ENCODE data around the gene DNAH17. TPM values are rescaled to one million over a fixed set of nuclear protein-coding genes. Genes with fewer than 3 reads are reported as not detected.

The DNAH17 gene
- total and polyA plus RNA-seq, 2 donors (not counting 3 experiments of a cell fraction or from before 2014, with no cell fraction given), result not detected

GRCh38 chr17:78437508-78438169, 139.6 kb downstream of the DNAH17 start:
- POLR2A ChIA-PET, result no interaction called here
- H4K20me1 ChIP-seq (replicated peaks; ENCODE audit: control insufficient read depth, extremely low read depth, insufficient read depth, low read length), result no peaks in the 10 kb centered on the region
- CTCF ChIA-PET, result interaction anchor here (1.1 kb wide), 1 partner anchor 16 kb away, joined by 4 read pairs; no protein-coding TSS in a partner anchor
- FAIRE-seq (no peak), DNase-seq (ENCODE audit: low read depth, low spot score) (no peak)
- TF ChIP-seq POLR2A (IDR thresholded peaks at IDR 0.05; ENCODE audit: low read depth, low read length), result no peak
- no peak for TF ChIP-seq FOS (IDR thresholded peaks at IDR 0.05; ENCODE audit: borderline replicate concordance, insufficient read depth, low read length)
- no peak for TF ChIP-seq MAX (IDR thresholded peaks at IDR 0.05; ENCODE audit: insufficient read depth, insufficient read length)
- no peak for TF ChIP-seq JUN (IDR thresholded peaks at IDR 0.05; ENCODE audit: borderline replicate concordance, insufficient read depth, insufficient read length, low read depth)
- no peak for TF ChIP-seq MYC (IDR thresholded peaks at IDR 0.05; ENCODE audit: low read depth, low read length)
- TF ChIP-seq GATA2 (IDR thresholded peaks at IDR 0.05; ENCODE audit: insufficient read depth, insufficient read length, low read depth, low read length), result no peak
- no peak for TF ChIP-seq EZH2 (IDR thresholded peaks at IDR 0.05; ENCODE audit: borderline replicate concordance, low read depth, low read length, severe bottlenecking)
- no peak overlapping the region for H2AFZ ChIP-seq (ENCODE audit: low read depth, low read length)
- no peak overlapping the region for H3K27ac ChIP-seq (ENCODE audit: insufficient read depth, low read depth, low read length)
- H3K4me2 ChIP-seq (ENCODE audit: insufficient read depth, low read length), result no peak overlapping the region
- peaks cover 4% of the 10 kb centered on the region for H3K4me1 ChIP-seq (ENCODE audit: control insufficient read depth, extremely low read depth, insufficient read depth, low read length)
- intact Hi-C loops (cut with micrococcal nuclease), result no loop called here
- no peak overlapping the region for H3K9ac ChIP-seq (replicated peaks; ENCODE audit: extremely low read depth, insufficient read depth, low read length)
- H3K4me3 ChIP-seq (replicated peaks in 1 of 3; ENCODE audit: insufficient read depth in 1 of 3, low read depth in 1 of 3, low read length in 3 of 3), result no peak overlapping the region
- no peaks in the 10 kb centered on the region for H3K36me3 ChIP-seq (ENCODE audit: control insufficient read depth in 2 of 2, extremely low read depth in 1 of 2, insufficient read depth in 2 of 2, low read length in 2 of 2)
- no peaks in the 10 kb centered on the region for H3K27me3 ChIP-seq (ENCODE audit: control insufficient read depth in 2 of 2, insufficient read depth in 2 of 2, low read length in 2 of 2)
- dilution Hi-C loops (cut with MboI; ENCODE audit: extremely low pct_ligation_motif_present, low sequenced_read_pairs), result no loop called here
- no TSS peak for BruUV-seq (replicated peaks)
- no peaks in the 10 kb centered on the region for H3K79me2 ChIP-seq (ENCODE audit: control insufficient read depth, insufficient read depth, low read length)
- H3K9me1 ChIP-seq (replicated peaks; ENCODE audit: control insufficient read depth, extremely low read depth, insufficient read depth, low read length), result no peaks in the 10 kb centered on the region
- H3K9me3 ChIP-seq (replicated peaks; ENCODE audit: control insufficient read depth, insufficient read depth, low read length), result no peaks in the 10 kb centered on the region

Measured in endothelial cell of umbilical vein (primary cell).